Choroid plexus epithelial cell (primary cell): ENCODE results near the gene TAGLN2.

Source experiments
- DNase-seq: peaks from one replicate; pipeline ENCODE4 v3.0.0-alpha.2; 2010; ENCODE audit warnings: low read depth
- H3K4me3 ChIP-seq: 2 replicates; pipeline ENCODE4 v1.5.1; 2011; ENCODE audit warnings: low read depth, mild to moderate bottlenecking, control low read depth, low read length, moderate library complexity
- TF ChIP-seq, protein P1 (sequence below): conservative IDR thresholded peaks from 2 replicates; pipeline ENCODE4 v1.5.1; 2011; ENCODE audit warnings: low read depth, mild to moderate bottlenecking, control low read depth, inconsistent platforms, low read length, moderate library complexity

TAGLN2 gene

DNA sequence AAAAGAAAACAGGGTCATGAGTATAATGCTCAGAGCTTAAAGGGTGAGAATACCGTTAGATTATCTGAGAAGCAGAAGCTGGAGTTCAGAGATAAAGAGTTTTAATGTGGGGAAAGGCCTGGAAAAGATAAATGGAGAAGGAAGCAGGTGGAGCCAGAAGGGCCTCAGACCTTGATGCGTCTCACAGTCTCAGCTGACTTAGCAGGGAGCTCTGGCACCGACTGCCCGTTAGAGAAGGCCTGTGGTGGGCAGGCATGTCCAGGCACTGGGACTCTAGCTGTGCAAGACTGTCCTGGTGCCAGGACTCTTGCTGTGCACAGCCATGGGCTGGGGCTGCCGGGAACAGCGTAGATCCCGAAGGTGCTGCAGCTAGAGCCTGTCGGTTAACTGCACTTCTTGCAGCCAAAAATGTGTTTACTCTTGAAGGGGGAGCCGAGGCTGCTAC is 32.5 kb upstream of the TAGLN2 start:
- TF ChIP-seq, protein P1, sequence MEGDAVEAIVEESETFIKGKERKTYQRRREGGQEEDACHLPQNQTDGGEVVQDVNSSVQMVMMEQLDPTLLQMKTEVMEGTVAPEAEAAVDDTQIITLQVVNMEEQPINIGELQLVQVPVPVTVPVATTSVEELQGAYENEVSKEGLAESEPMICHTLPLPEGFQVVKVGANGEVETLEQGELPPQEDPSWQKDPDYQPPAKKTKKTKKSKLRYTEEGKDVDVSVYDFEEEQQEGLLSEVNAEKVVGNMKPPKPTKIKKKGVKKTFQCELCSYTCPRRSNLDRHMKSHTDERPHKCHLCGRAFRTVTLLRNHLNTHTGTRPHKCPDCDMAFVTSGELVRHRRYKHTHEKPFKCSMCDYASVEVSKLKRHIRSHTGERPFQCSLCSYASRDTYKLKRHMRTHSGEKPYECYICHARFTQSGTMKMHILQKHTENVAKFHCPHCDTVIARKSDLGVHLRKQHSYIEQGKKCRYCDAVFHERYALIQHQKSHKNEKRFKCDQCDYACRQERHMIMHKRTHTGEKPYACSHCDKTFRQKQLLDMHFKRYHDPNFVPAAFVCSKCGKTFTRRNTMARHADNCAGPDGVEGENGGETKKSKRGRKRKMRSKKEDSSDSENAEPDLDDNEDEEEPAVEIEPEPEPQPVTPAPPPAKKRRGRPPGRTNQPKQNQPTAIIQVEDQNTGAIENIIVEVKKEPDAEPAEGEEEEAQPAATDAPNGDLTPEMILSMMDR: no peak
- no peak overlapping the region for H3K4me3 ChIP-seq
- no peak for DNase-seq

DNA sequence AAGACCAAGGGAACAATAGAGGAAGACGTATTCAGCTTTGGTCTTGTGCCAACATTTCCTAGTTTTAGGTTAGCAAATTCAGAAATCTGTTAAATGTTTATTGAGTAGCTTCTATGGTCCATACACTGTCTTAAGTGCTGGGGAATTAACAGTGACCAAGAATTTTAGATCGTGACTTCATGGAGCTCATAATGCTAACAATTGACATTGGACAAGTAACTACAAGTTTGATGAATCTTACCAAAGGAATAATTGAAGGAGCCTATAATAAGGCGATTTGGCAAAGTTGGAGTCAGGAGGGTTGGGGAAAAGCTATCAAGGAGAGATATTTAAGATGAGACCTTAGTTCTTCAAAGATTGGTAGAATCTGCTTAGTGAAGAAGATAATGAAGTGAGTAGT is 30.1 kb upstream of the TAGLN2 start:
- H3K4me3 ChIP-seq: no peak overlapping the region
- TF ChIP-seq, protein P1: no peak
- DNase-seq: no peak

DNA sequence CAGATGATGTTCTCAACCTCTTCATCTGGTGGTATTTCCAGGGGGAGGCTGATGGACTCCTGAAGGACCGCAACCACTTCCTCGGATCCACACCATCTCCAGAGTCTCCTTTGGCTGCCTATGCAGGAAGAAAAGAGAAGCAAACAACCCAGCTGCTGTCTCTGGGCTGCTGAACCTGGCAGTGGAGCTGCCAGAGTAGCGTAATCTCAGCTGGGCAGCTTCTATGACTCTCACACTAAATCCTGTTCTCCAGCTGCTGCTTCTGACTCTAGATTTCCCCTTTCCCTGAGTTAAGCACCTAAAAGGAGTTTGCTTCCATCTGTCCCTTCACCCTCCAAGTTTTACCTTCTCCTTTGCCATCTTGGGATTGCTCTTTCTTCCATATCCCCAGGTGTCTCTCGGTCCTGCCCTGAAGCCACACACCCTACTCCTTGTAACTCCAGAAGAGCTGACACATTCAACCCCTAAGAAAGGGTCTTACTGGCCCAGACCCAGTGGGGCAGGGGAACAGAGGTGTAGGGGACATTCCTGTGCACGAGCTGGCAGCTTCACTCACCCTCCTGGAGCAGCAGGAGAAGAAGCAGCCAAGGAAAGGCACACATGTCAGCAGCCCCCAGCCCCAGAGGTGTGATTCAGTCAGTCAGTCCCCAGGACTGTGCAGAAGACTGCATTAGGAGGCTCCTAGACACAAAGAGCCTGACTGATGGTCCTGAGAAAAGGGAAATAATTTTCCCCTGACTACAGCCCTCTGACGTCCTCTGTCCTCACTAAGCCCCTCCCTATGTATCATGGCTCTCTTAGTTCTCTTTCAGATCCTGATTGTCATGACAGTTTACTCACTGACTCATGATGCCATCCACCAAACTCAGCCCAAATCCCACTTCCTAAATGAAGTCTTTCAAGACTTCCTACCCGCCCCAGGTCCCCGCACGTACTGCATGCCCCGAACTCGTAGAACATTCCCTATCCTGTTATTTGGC is 28.5 kb upstream of the TAGLN2 start, which contains the start of gene SLAMF9:
Gene SLAMF9 (minus strand): TSS at position 702 of the 980 bp plus-strand sequence. CDS start 100 bp downstream, at position 602.
- no peak for DNase-seq
- TF ChIP-seq, protein P1: no peak
- no peak within 1 kb of the TSS for H3K4me3 ChIP-seq

DNA sequence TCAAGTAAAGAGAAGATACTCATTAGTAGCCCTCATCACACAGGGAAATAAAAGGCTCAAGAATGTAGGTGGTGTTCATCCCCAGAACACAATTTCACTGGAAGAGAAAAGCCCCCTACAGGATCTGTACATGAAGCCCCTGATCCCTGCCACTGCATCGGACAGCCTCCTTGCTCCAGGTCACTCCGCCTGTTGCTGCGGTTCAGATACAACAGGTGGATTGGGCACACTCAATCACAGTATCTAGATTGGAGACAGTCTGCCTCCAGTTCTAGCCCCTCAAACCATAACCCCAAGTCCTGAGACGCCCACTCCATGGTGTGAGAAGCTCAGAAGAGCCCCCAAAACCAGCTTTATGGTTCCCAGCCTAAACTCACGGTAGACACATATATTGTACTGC is 27.6 kb upstream of the TAGLN2 start:
- no peak for DNase-seq
- TF ChIP-seq, protein P1: no peak
- no peak overlapping the region for H3K4me3 ChIP-seq

DNA sequence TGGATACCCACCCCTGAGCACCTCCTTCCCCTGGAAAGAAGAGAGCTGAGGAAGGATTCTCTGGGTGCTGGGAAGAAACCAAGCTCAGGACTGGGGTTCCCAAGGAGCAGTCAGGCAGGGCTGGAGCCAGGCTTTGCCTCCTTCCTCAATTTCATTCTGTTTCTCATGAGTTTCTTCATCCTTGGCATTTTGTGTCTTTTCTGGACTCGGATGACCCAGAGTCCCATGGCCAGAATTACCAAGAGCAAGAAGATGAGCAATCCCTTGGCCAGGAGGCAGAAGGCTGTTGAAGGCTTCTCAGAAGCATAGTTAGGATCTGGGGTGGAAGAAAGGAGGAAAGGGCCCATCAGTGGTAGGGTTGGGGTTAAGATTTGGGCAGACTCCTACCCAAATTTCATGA is 26.2 kb upstream of the TAGLN2 start:
- no peak for DNase-seq

DNA sequence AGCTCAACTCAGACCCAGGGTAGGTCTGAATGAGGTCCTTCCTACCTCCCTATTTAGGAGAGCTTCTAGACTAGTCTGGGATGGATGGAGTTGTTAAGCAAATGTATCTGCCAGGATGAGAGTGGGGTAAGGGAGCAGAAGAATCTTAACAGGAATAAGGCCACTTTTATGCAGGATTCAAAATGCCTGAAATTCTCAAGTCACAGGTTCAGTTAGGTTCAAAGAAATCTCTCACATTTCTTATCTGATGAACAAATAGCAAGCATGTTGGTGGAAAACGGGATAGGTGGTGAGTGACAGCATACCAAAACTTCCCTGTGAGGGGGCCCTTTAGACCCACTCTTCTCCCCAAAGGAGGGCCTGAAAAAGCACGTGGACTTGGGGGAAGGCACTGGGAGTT is 25.7 kb upstream of the TAGLN2 start:
- TF ChIP-seq, protein P1: no peak
- DNase-seq: no peak
- H3K4me3 ChIP-seq: no peak overlapping the region

More for the DNA sequence above, 26.2 kb upstream of the TAGLN2 start:
- TF ChIP-seq, protein P1: no peak
- no peak overlapping the region for H3K4me3 ChIP-seq
